PFSK-1 (cell line): ENCODE measurements around the gene NBL1.

Source experiments
- FOXP2 ChIP-seq: optimal IDR thresholded peaks from 2 replicates; pipeline ENCODE3; 2011; ENCODE audit warnings: borderline replicate concordance, control low read depth, inconsistent platforms; ENCODE audit not compliant: insufficient read depth; ENCODE audit errors: extremely low read length, extremely low read depth
- POLR2AphosphoS5 ChIP-seq: IDR thresholded peaks from 2 replicates; pipeline ENCODE4 v1.6.1; 2012; ENCODE audit warnings: low read depth, mild to moderate bottlenecking, control low read depth, low read length, moderate library complexity
- REST ChIP-seq, 2 experiments: IDR thresholded peaks; 2 replicates each; pipeline versions ENCODE4 v1.6.1 to v1.8.0; 2011 to 2012; ENCODE audit warnings: low read depth in 2 of 2, low read length in 2 of 2, control low read depth in 1 of 2, inconsistent platforms in 1 of 2, mild to moderate bottlenecking in 1 of 2, moderate library complexity in 1 of 2; ENCODE audit not compliant: insufficient read depth in 1 of 2
- SIN3A ChIP-seq: IDR thresholded peaks from 2 replicates; pipeline ENCODE4 v1.6.1; 2012; ENCODE audit warnings: mild to moderate bottlenecking, low read length, moderate library complexity, borderline replicate concordance; ENCODE audit not compliant: insufficient read depth
- TAF1 ChIP-seq: IDR thresholded peaks from 2 replicates; pipeline ENCODE4 v1.6.1; 2012; ENCODE audit warnings: low read length, control low read depth, borderline replicate concordance; ENCODE audit not compliant: insufficient read depth

GRCh38 chr1:19620786-19621185 is 23.3 kb upstream of the NBL1 start:
- TF ChIP-seq TAF1, result no peak
- TF ChIP-seq POLR2AphosphoS5, result no peak
- no peak for TF ChIP-seq SIN3A
- TF ChIP-seq REST (IDR thresholded peaks at IDR 0.05; ENCODE audit: insufficient read depth in 1 of 2, low read depth in 2 of 2, low read length in 2 of 2), result no peak
- TF ChIP-seq FOXP2, result no peak
